GM12865 (cell line): ENCODE measurements around the gene INPP5A.

ENCODE experiments used
- DNase-seq: peaks from one replicate; pipeline ENCODE4 v3.0.0; 2010; ENCODE audit warnings: low read depth
- H3K4me3 ChIP-seq: 2 replicates; pipeline ENCODE4 v1.5.1; 2011; ENCODE audit warnings: mild to moderate bottlenecking, low read depth, low read length, control low read depth
- TF ChIP-seq, protein P1 (sequence below): IDR thresholded peaks from 2 replicates; pipeline ENCODE4 v1.5.1; 2011; ENCODE audit warnings: low read length, control low read depth, low read depth, inconsistent platforms; ENCODE audit not compliant: insufficient read depth; ENCODE audit errors: missing control alignments

INPP5A gene

DNA sequence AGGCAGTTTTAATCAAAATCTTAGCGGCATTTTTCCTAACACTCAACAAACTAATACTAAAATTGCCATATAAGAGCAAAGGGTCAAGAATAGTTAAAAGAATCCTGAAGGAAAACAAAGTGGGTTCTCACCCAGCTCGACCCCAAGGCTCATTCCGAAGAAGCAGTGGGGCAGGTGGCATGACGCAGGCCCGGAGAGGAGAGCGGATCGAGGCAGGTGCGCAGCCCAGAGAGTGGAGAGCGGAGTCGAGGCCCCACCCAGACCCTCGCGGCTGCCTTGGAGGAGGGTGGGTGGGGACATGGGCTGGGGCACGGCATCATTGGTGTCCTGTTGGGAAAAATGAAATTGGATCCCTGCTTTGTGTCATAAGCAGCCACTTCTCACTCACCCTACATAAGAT, 109.8 kb downstream of the INPP5A start:
- TF ChIP-seq, protein P1, sequence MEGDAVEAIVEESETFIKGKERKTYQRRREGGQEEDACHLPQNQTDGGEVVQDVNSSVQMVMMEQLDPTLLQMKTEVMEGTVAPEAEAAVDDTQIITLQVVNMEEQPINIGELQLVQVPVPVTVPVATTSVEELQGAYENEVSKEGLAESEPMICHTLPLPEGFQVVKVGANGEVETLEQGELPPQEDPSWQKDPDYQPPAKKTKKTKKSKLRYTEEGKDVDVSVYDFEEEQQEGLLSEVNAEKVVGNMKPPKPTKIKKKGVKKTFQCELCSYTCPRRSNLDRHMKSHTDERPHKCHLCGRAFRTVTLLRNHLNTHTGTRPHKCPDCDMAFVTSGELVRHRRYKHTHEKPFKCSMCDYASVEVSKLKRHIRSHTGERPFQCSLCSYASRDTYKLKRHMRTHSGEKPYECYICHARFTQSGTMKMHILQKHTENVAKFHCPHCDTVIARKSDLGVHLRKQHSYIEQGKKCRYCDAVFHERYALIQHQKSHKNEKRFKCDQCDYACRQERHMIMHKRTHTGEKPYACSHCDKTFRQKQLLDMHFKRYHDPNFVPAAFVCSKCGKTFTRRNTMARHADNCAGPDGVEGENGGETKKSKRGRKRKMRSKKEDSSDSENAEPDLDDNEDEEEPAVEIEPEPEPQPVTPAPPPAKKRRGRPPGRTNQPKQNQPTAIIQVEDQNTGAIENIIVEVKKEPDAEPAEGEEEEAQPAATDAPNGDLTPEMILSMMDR = no peak
- no peak for DNase-seq
- H3K4me3 ChIP-seq = no peak overlapping the region

- TF ChIP-seq, protein P1 = no peak
- DNase-seq = no peak
Measured at GRCh38 chr10:132648072-132648850, 110.7 kb downstream of the INPP5A start.

DNA sequence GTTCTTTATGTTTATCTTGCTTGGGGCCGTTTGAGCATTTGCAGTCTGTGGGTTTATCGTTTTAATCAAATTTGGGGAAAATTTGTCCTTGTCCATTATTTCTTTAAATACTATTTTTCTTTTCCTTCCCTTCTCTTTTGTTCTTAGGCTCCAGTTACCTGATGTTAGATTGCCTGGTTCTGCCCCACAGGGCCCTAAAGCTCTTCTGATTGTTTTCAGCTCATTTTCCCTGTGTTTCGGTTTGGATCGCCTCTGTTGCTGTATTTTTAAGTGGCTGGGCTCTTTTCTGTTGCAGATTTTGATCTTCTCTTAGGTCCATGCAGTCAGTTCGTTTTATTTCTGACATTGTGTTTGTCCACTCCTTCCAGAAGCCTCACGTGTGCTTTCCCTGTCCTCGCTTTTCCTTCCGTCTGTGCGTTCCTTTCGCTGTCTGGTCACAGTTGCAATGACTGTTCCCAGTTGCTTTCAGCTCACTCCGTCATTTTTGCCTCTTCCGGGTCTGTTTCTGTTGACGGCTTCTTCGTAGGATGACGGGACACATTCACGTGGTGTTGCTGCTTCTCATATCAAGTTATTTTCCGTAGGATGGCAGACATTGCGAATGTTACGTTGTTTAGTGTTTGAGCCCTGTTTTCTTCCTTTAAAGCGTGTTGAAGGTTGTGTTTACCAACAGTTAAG, 111.4 kb downstream of the INPP5A start:
- no peak for DNase-seq
- H3K4me3 ChIP-seq = no peak overlapping the region
- TF ChIP-seq, protein P1 = no peak

More at GRCh38 chr10:132648072-132648850, 110.7 kb downstream of the INPP5A start:
- no peak overlapping the region for H3K4me3 ChIP-seq

DNA sequence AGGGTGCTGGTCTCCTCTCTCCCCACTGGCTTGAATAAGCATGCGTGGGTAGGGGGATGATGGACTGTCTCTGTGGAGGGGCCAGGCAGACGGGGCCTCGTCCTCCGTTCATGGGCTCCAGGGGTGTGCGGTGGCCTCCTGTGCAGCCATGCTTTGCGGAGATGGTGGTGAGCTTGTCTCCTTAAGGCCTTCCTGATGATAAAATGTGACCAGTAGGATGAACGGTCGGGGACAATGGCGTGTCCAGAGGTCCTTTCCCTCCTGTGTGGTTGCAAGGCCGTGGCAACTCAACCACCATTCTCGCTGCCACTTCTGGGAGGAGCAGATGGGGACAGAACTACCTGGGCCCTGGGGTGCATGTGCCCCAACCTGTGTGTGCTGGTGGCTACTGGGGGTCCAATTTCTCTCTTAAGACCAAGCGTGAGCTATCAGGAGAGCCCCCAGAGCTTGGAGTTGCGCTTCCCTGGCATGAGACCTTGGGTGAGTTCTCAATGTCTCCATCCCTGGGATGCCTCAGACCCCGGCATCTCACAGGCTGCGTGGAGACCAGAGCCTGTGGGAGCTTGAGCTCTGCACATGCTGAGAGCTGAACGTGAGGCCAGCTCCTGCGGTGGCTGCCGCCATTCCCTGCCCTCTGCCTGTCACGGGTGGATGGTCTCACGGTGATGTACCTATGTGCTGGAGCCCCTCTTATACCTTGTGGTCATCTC, 112.2 kb downstream of the INPP5A start:
- TF ChIP-seq, protein P1 = no peak
- H3K4me3 ChIP-seq = no peak overlapping the region
- DNase-seq = no peak

- DNase-seq = no peak
- H3K4me3 ChIP-seq = no peak overlapping the region
- TF ChIP-seq, protein P1 = no peak
Measured at GRCh38 chr10:132650611-132651250, 113.1 kb downstream of the INPP5A start.

GRCh38 chr10:132651511-132652029, 114.0 kb downstream of the INPP5A start:
- TF ChIP-seq, protein P1 = no peak
- no peak overlapping the region for H3K4me3 ChIP-seq
- DNase-seq = no peak
